Left cardiac atrium (tissue), 4 donors: ENCODE results near the gene ITGA5. TPM values are rescaled to one million over a fixed set of nuclear protein-coding genes. Genes with fewer than 3 reads are reported as not detected.

ENCODE experiments used
- ATAC-seq, 2 donors: fragments of 200-7000 bp; cut with Tn5 transposase; one replicate each; pipeline ENCODE4 v1.9.1; 2020; ENCODE audit warnings: mild to moderate bottlenecking in 2 of 2, moderate library complexity in 2 of 2
- DNase-seq: peaks from one replicate; pipeline ENCODE4 v3.0.0-alpha.2; 2020
- intact Hi-C, 2 donors: fragments of 100-400 bp; cut with DNase I; formaldehyde crosslinking; loops; one replicate each; pipeline versions ENCODE4 v1.14.1 to v1.15.1; 2022 to 2023
- total RNA-seq, 2 donors: library from RNA; stranded (reverse); fragmentation: NEBNext Ultra II Directional; extraction: Animal tissue kit (Norgen Biotek cat#: 25700); gene quantifications; one replicate each; pipeline ENCODE4 v1.2.1, GENCODE V29; 2021
- donor health status: DM: no; HTN: yes; CAD: no.
- donor health status: DM: no; HTN: yes; CAD: no; lungs with severe emphysema.
- donor health status: DM: yes; HTN: yes; CAD: no.
- donor health status: Dilated cardiomyopathy.

Gene ITGA5
- total RNA-seq, 2 donors from 2014 or later, result 45.7 to 133 TPM

DNA sequence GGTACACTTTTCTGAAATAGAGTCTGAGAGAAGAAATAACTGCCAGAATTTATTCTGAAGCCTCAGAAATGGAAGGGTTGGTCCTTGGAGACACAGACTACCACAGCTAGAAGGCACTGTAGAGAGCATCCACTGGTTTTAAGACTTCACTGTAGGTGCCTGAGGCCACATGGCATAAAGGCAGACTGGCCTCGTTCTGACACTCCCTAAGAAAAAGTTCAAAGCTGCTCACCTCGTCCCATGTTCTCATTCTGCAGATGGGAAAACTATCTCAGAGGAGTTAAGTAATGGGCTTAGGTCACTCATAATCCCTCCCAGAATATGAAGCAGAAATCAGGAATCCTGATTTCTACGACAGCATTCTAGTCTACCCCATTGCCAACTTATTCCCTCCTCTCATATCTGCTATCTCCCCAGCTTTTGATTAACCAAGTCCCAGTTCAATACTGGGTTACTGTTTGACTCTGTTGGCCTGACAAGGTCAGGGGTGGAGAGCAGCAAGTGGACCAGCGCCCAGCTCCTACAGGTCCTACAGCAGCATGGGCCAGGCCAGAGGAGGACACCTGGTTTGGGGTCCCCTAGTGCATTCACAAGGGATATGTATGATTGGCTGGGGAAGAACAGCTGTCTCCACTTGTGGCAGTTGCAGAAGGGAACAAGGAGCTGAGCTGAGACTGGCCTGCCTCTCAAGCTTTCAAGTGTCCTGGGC lies 3.7 kb downstream of the ITGA5 start:
- intact Hi-C loops, result no loop called here
- DNase-seq, result no peak

GRCh38 chr12:54413284-54414190 lies 5.5 kb downstream of the ITGA5 start:
- intact Hi-C loops, result no loop called here
- DNase-seq, result peak; percentile 77
- ATAC-seq, result peak; percentile 37 to 41

More for the DNA sequence above, 3.7 kb downstream of the ITGA5 start:
- ATAC-seq, result no peak

- DNase-seq (no peak), ATAC-seq (peak; percentile 9 to 31)
- intact Hi-C loops, result no loop called here
Observed at GRCh38 chr12:54412786-54413185, 6.3 kb downstream of the ITGA5 start.

- ATAC-seq (peak in 1 of 2 donors; percentile 2), DNase-seq (no peak)
- intact Hi-C loops, result no loop called here
Observed at GRCh38 chr12:54412348-54412747, 6.7 kb downstream of the ITGA5 start.

DNA sequence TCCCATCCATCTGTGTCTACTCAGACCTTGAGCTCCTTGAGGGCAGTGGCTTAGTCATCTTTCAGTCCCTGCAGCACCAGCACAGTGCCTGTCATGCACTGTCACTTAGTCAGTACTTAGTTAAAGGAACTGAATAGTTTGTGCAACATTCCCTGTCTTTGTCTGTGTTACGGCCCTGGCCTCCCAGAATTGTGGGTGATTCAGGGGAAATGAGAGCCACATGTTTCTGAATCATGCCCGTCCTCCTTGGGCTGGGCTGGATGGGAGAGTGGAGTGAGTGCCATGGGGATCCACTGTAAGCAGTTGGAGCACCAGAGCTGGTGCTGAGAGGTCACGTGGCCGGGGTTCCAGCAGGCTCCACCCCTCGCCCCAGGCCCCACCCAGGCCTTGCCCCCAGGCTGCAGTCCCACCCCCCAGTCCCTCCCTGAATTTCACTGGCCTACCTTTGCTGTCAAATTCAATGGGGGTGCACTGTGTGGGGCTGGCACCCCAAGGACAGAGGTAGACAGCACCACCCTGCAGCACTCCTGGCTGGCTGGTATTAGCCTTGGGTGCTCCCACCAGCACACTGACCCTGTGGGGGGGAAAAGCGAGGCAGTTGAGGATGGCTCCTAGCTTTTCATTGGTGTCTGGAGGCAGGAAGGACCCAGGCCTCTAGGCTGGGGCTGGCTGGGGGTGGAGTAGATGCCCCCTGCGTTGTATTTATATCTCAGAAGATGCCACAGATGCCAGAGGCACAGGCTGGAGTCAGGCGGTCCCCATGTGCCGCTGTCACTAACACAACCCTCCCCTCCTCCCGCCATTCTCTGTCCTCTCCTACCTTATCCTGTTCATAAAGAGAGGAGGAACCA lies 7.5 kb downstream of the ITGA5 start:
- DNase-seq (peak; percentile 80), ATAC-seq (peak; percentile 43 to 79)
- intact Hi-C loops, result no loop called here

- intact Hi-C loops, result no loop called here
- DNase-seq, result no peak
- ATAC-seq, result no peak
Observed at GRCh38 chr12:54409267-54409666, 9.8 kb downstream of the ITGA5 start.

GRCh38 chr12:54407183-54407905 lies 11.7 kb downstream of the ITGA5 start:
- intact Hi-C loops, result no loop called here
- peak; percentile 14 to 20 for ATAC-seq
- DNase-seq, result no peak

DNA sequence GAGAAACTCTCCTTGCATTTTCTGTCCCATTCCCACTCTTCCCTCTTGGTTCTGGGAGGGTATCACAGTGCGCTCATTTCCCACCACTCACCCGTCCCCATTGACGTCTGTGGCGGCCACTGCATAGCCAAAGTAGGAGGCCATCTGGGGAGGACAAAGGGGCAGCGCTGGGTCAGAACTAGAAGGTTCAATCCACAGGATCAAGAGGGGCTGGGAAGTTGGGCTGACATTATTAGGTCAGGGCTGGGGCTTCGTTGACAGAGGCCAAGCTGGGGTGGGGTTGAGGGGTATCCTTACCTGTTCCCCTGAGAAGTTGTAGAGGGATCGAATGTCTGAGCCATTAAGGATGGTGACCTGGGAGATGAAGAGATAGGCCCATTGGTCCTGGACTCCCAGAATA lies 13.5 kb downstream of the ITGA5 start:
- no peak for ATAC-seq

GRCh38 chr12:54405106-54405505 lies 14.0 kb downstream of the ITGA5 start:
- DNase-seq, result no peak
- ATAC-seq, result no peak
- intact Hi-C loops, result no loop called here

More for the DNA sequence above, 13.5 kb downstream of the ITGA5 start:
- intact Hi-C loops, result no loop called here
- no peak for DNase-seq

DNA sequence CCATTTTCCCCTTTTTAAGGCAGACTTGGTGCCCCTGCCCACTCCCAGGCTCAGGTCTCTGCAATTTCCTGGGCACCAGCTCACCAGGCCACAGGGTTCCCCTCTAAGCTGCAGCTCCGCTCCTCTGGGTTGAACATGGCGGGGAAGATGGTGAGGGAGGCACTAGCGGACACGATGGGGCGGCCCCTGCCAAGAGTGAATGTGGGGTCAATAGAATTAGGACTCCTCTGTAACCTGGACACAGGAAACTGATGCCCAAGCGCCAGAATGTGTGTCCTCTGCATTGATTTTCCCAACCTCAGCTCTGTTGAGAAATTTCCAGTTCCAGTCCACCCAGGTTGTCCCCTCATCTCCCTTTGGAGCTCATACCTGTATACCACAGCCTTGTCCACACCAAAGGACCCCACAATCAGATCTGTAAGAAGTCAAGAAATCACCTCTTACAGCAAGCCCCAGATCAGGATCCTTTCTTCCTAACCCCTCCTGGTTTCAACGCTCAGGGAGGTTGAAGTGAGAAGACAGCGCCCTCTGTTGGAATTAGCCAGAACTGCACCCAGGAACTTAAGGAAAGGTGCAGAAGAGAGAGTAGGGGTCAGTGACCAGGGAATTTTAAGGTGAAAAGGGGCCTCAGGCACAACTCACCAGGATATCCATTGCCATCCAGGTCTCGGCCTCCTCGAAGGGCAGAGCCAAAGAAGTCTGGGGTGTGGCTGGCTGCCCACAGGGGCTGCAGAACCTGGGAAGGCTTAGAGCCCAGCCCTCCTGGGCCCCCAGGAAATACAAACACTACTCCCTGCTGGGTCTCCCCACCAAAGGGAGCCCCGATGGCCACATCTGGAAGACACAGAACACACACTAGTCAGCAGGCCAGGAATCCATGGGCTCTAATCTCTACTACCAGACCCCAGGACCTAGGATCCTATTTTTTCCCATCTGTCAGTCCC lies 14.7 kb downstream of the ITGA5 start:
- intact Hi-C loops, result loop anchor here in 1 of 2 donors (5.0 kb wide), 1 partner anchor 33 kb away; no protein-coding TSS in a partner anchor
- ATAC-seq, result no peak
- no peak for DNase-seq

DNA sequence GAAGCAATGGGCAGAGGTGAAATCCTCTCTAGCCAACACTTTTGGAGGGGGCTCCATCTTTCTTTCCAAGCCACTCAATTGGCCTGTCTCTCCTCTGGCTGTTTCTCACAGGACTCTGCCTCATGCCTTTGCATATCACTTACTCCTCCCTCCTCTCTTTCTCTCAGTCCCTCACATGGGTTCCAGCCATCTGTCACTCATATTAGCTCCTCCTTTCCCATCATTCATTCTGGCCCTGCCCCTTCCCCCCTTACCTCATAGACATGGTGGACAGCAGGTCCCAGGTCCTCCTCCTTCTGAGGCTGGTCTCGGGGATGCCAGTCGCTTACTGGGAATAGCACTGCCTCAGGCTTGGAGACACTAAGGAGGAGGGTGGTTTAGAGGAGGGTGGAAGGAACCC lies 17.9 kb downstream of the ITGA5 start:
- intact Hi-C loops, result loop anchor here in 1 of 2 donors (5.0 kb wide), 1 partner anchor 36 kb away; no protein-coding TSS in a partner anchor
- ATAC-seq (no peak), DNase-seq (peak; percentile 8)

GRCh38 chr12:54398995-54399793 lies 19.9 kb downstream of the ITGA5 start:
- intact Hi-C loops, result loop anchor here in 1 of 2 donors (1.0 kb wide), 1 partner anchor 40 kb away; no protein-coding TSS in a partner anchor
- ATAC-seq (peak; percentile 83 to 90), DNase-seq (peak; percentile 87)

DNA sequence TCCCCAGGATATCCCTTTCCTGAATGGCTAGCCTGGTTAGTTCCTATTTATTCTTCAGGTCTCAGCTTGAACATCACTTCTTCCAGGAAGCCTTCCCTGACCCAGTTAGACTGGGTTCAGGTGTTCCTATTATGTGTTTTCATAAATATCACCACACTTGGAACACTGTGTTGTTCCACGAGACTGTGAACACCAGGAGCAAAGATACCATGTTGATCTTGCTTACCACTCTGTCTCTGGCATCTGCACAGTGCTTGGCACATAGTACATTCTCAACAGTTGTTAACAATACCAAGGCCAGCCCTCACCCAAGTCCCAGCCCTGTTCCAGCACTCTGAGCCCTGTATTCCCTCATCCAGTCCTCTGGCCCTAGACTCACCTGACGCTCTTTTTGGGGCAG lies 20.8 kb downstream of the ITGA5 start:
- DNase-seq (no peak), ATAC-seq (no peak)
- intact Hi-C loops, result no loop called here

DNA sequence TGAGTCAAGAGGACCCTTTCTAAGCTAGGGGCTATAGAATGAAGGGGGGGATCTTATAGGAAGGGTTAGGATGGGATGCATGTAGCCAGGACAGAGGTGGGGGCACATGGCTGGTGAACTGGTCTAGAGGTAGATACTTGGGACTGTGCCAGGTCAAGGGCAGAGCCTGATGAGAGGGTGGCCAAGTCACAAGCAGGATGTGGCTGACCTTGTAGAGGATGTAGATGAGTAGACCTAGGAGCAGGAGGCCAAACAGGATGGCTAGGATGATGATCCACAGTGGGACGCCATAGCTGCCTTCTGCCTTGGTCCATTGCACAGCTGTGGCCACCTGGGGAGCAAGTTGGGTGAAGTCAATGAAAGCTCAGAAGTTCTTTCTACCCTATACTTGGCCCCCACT lies 21.9 kb downstream of the ITGA5 start:
- no peak for ATAC-seq
- DNase-seq, result no peak
- intact Hi-C loops, result no loop called here

GRCh38 chr12:54395545-54395944 lies 23.5 kb downstream of the ITGA5 start:
- no peak for DNase-seq
- intact Hi-C loops, result no loop called here
- ATAC-seq, result no peak

GRCh38 chr12:54394986-54395385 lies 24.1 kb downstream of the ITGA5 start:
- ATAC-seq (no peak), DNase-seq (no peak)
- intact Hi-C loops, result no loop called here

- intact Hi-C loops, result no loop called here
- ATAC-seq, result peak; percentile 33 to 47
- DNase-seq, result peak; percentile 41
Observed at GRCh38 chr12:54394281-54394719, 24.8 kb downstream of the ITGA5 start.
